H1 (cell line): Measurements from ENCODE around the gene C1orf87. TPM values are rescaled to one million over a fixed set of nuclear protein-coding genes. Genes with fewer than 3 reads are reported as not detected.

Source experiments
- BRCA1 ChIP-seq: IDR thresholded peaks from 2 replicates; pipeline ENCODE4 v1.6.1; 2012; ENCODE audit warnings: low read depth, low read length, improper control_type of control experiment
- CEBPB ChIP-seq: IDR thresholded peaks from 2 replicates; pipeline ENCODE4 v1.6.1; 2012; ENCODE audit warnings: low read depth, low read length
- CHD1 ChIP-seq: IDR thresholded peaks from 2 replicates; pipeline ENCODE4 v1.6.1; 2012; ENCODE audit warnings: low read depth, low read length, improper control_type of control experiment
- SRF ChIP-seq: IDR thresholded peaks from 2 replicates; pipeline ENCODE4 v1.6.1; 2011; ENCODE audit warnings: mild to moderate bottlenecking, low read depth, low read length, moderate library complexity
- TAF7 ChIP-seq: optimal IDR thresholded peaks from 2 replicates; pipeline ENCODE3; 2011; ENCODE audit warnings: low read depth, mild to moderate bottlenecking, inconsistent platforms, low read length, moderate library complexity, borderline replicate concordance
- polyA plus RNA-seq, 7 experiments: library from polyadenylated mRNA; depleted of rRNA in 3 of 7; stranded (reverse) in 5 of 7; unstranded in 2 of 7; fragments of >200 nt in 5 of 7; fragments of 200-250 nt in 2 of 7; gene quantifications; 1 replicate in 5 of 7; 2 replicates in 1 of 7; 4 replicates in 1 of 7; pipeline versions ENCODE4 v1.2.1 to v1.2.3, GENCODE V29; 2011 to 2013; ENCODE audit warnings: missing spikeins in 2 of 7, mixed read lengths in 2 of 7
- total RNA-seq: library from RNA; stranded (reverse); fragmentation: NEBNext Ultra II Directional; extraction: Animal tissue kit (Norgen Biotek cat#: 25700); gene quantifications from 2 replicates; pipeline ENCODE4 v1.2.1, GENCODE V29; 2021
- TF ChIP-seq, protein P1 (sequence below), 3 experiments: IDR thresholded peaks; 1 replicate in 2 of 3; 2 replicates in 1 of 3; pipeline versions ENCODE4 v1.5.1 to v1.6.1; 2011; ENCODE audit warnings: low read length in 3 of 3, mild to moderate bottlenecking in 3 of 3, inconsistent platforms in 2 of 3, low read depth in 1 of 3, moderate library complexity in 1 of 3; ENCODE audit not compliant: insufficient read depth in 1 of 3; ENCODE audit errors: control extremely low read depth in 1 of 3

Gene C1orf87
- total and polyA plus RNA-seq, 2 of the 8 experiments (the other 6 are each of a cell fraction or from before 2014, with no cell fraction given), result 0.41 TPM; not detected in 1

DNA sequence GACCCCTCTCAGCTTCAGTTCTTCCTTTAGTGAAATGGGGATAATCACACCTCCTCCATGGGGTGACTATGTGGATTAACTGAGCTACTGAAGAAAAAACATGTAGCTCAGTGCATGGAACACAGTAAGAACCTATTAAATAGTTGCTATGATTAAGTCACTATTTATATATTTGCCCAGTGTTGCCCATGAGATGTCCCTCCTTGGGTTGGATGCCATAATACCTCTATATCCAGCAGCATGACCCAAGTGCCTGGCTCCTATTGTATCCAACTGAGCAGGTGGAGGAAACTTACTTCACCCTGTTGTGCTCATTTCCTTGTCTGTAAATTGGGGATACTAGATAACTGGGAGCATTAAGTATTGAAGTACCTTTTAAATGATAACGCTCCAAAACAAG lies 99.9 kb downstream of the C1orf87 start (continued):
- TF ChIP-seq, protein P1, sequence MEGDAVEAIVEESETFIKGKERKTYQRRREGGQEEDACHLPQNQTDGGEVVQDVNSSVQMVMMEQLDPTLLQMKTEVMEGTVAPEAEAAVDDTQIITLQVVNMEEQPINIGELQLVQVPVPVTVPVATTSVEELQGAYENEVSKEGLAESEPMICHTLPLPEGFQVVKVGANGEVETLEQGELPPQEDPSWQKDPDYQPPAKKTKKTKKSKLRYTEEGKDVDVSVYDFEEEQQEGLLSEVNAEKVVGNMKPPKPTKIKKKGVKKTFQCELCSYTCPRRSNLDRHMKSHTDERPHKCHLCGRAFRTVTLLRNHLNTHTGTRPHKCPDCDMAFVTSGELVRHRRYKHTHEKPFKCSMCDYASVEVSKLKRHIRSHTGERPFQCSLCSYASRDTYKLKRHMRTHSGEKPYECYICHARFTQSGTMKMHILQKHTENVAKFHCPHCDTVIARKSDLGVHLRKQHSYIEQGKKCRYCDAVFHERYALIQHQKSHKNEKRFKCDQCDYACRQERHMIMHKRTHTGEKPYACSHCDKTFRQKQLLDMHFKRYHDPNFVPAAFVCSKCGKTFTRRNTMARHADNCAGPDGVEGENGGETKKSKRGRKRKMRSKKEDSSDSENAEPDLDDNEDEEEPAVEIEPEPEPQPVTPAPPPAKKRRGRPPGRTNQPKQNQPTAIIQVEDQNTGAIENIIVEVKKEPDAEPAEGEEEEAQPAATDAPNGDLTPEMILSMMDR (IDR thresholded peaks at IDR 0.05; ENCODE audit: control extremely low read depth in 1 of 3, insufficient read depth in 1 of 3, low read depth in 1 of 3, low read length in 3 of 3), result no peak
- no peak for TF ChIP-seq CHD1
- no peak for TF ChIP-seq BRCA1
- no peak for TF ChIP-seq CEBPB
- no peak for TF ChIP-seq SRF
- no peak for TF ChIP-seq TAF7
